ENCODE results near the gene SNCG. TPM values are rescaled to one million over a fixed set of nuclear protein-coding genes. Genes with fewer than 3 reads are reported as not detected.

Gene SNCG
- total RNA-seq, 2 donors from 2014 or later, result 0.60 to 2.7 TPM

GRCh38 chr10:86956195-86956847 is 2.1 kb upstream of the SNCG start:
- Mint-ChIP-seq H3K9me3 (peaks cover 28% of the 10 kb centered on the region), H3K27me3 (ENCODE audit: insufficient read depth) (no peaks in the 10 kb centered on the region), H3K4me3 (no peak overlapping the region), H3K4me1 (peaks cover 19% of the 10 kb centered on the region), H3K36me3 (ENCODE audit: low read depth) (peaks cover 10% of the 10 kb centered on the region), H3K27ac (no peak overlapping the region)
- H3K27me3 ChIP-seq (ENCODE audit: control insufficient read depth, insufficient read depth, low read length, poor library complexity, severe bottlenecking), result no peaks in the 10 kb centered on the region
- no peaks in the 10 kb centered on the region for H3K36me3 ChIP-seq (ENCODE audit: control insufficient read depth, insufficient read depth, low read length)
- H3K27ac ChIP-seq (ENCODE audit: low read depth, low read length), result no peak overlapping the region
- peaks cover 15% of the 10 kb centered on the region for H3K4me1 ChIP-seq (ENCODE audit: control insufficient read depth, insufficient read depth, low read length)
- TF ChIP-seq, protein P1, sequence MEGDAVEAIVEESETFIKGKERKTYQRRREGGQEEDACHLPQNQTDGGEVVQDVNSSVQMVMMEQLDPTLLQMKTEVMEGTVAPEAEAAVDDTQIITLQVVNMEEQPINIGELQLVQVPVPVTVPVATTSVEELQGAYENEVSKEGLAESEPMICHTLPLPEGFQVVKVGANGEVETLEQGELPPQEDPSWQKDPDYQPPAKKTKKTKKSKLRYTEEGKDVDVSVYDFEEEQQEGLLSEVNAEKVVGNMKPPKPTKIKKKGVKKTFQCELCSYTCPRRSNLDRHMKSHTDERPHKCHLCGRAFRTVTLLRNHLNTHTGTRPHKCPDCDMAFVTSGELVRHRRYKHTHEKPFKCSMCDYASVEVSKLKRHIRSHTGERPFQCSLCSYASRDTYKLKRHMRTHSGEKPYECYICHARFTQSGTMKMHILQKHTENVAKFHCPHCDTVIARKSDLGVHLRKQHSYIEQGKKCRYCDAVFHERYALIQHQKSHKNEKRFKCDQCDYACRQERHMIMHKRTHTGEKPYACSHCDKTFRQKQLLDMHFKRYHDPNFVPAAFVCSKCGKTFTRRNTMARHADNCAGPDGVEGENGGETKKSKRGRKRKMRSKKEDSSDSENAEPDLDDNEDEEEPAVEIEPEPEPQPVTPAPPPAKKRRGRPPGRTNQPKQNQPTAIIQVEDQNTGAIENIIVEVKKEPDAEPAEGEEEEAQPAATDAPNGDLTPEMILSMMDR (conservative IDR thresholded peaks at IDR 0.05), result no peak
- 81 to 100% methylated on average over 2 to 7 of the region's 7 CpGs for WGBS, 2 experiments (ENCODE audit: insufficient coverage in 1 of 2, insufficient read length in 1 of 2)
- H3K9ac ChIP-seq (ENCODE audit: extremely low read depth, low read length, poor library complexity, severe bottlenecking), result no peak overlapping the region
- H3K4me3 ChIP-seq (ENCODE audit: low read length), result no peak overlapping the region
- DNase-seq, result peak; percentile 45
- peaks cover 20% of the 10 kb centered on the region for H3K9me3 ChIP-seq (ENCODE audit: control insufficient read depth, low read length)

- Histone ChIP-seq H3K4me1 (ENCODE audit: control insufficient read depth, insufficient read depth, low read length) (peaks cover 15% of the 10 kb centered on the region), H3K4me3 (ENCODE audit: low read length) (no peak overlapping the region), H3K27me3 (ENCODE audit: control insufficient read depth, insufficient read depth, low read length, poor library complexity, severe bottlenecking) (no peaks in the 10 kb centered on the region), H3K9me3 (ENCODE audit: control insufficient read depth, low read length) (peaks cover 14% of the 10 kb centered on the region), H3K36me3 (ENCODE audit: control insufficient read depth, insufficient read depth, low read length) (no peaks in the 10 kb centered on the region), H3K27ac (ENCODE audit: low read depth, low read length) (no peak overlapping the region), H3K9ac (ENCODE audit: extremely low read depth, low read length, poor library complexity, severe bottlenecking) (no peak overlapping the region)
- TF ChIP-seq, protein P1 (conservative IDR thresholded peaks at IDR 0.05), result no peak
- Mint-ChIP-seq H3K27me3 (ENCODE audit: insufficient read depth) (no peaks in the 10 kb centered on the region), H3K36me3 (ENCODE audit: low read depth) (peaks cover 8% of the 10 kb centered on the region), H3K4me3 (no peak overlapping the region), H3K27ac (no peak overlapping the region), H3K4me1 (peaks cover 19% of the 10 kb centered on the region), H3K9me3 (peaks cover 23% of the 10 kb centered on the region)
- 77 to 82% methylated on average over 2 to 7 of the region's 7 CpGs for WGBS, 2 experiments (ENCODE audit: insufficient coverage in 1 of 2, insufficient read length in 1 of 2)
- DNase-seq, result peak; percentile 49
These were observed 1.5 kb upstream of the SNCG start for GRCh38 chr10:86956848-86957448.

DNA sequence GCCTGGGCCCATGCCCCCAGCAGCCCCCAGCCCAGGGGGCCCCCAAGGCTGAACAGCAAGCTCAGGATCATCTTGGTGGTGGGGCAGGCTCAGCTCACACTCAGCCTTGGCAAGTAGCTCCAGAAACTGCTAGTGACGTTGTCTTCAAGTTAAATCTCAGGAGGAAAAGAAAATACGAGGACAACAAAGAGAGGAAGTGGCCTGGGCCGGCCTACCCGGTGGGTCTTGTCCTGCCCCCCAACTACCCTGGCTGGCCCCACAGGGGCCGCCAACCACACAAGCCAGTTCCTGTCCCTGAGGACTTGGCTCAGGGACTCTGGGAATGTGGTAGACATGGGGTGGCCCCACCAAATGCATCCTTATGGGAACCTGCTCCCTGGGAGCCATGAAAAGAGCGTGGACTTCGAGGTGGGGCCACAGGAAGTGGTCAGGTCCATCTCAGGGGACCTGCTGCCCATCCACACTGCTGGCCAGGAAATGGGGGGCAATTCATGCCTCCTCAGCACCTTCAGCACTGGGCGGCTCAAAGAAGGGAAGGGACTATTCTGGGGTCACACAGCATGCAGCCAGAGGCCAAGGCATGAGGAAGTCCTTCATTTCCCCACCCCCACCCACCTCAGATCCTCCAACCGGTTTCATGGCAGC is 806 bp upstream of the SNCG start, which contains the start of gene MMRN2:
Gene MMRN2 (minus strand): TSS at position 145 of the 645 bp plus-strand sequence. CDS start 74 bp downstream, at position 71.
- peaks cover 3% of the 10 kb centered on the region for H3K36me3 Mint-ChIP-seq (ENCODE audit: low read depth)
- no peak within 1 kb of the TSS for H3K27ac ChIP-seq (ENCODE audit: low read depth, low read length)
- peak; percentile 45 for DNase-seq
- no peak within 1 kb of the TSS for H3K9ac ChIP-seq (ENCODE audit: extremely low read depth, low read length, poor library complexity, severe bottlenecking)
- peaks cover 8% of the 10 kb centered on the region for H3K9me3 ChIP-seq (ENCODE audit: control insufficient read depth, low read length)
- H3K9me3 Mint-ChIP-seq, result peaks cover 17% of the 10 kb centered on the region
- no peaks in the 10 kb centered on the region for H3K27me3 Mint-ChIP-seq (ENCODE audit: insufficient read depth)
- no peak within 1 kb of the TSS for H3K4me3 ChIP-seq (ENCODE audit: low read length)
- H3K4me1 ChIP-seq (ENCODE audit: control insufficient read depth, insufficient read depth, low read length), result peaks cover 15% of the 10 kb centered on the region
- no peaks in the 10 kb centered on the region for H3K36me3 ChIP-seq (ENCODE audit: control insufficient read depth, insufficient read depth, low read length)
- H3K4me1 Mint-ChIP-seq, result peaks cover 19% of the 10 kb centered on the region
- H3K27me3 ChIP-seq (ENCODE audit: control insufficient read depth, insufficient read depth, low read length, poor library complexity, severe bottlenecking), result no peaks in the 10 kb centered on the region
- WGBS, 2 experiments (ENCODE audit: insufficient coverage in 1 of 2, insufficient read length in 1 of 2), result 89 to 91% methylated on average over 4 to 9 of the region's 9 CpGs
- no peak within 1 kb of the TSS for H3K4me3 Mint-ChIP-seq
- H3K27ac Mint-ChIP-seq, result no peak within 1 kb of the TSS
- TF ChIP-seq, protein P1 (conservative IDR thresholded peaks at IDR 0.05), result no peak

Data from endodermal cell (in vitro differentiated cells).